ENCODE data around the gene PUM1. TPM values are rescaled to one million over a fixed set of nuclear protein-coding genes. Genes with fewer than 3 reads are reported as not detected.
"Not testable (repeated sequence)": the region's sequence is repeated elsewhere in the genome, so short reads cannot be mapped to it uniquely, and the experiment has no call there.

PUM1 gene
- total and polyA plus RNA-seq, 12 donors, result 22.6 to 167 (median 91.5) TPM

- Histone ChIP-seq H3K4me1 (replicated peaks in 1 of 2) (peaks cover 17 to 27% of the 10 kb centered on the region in 2 donors), H3K36me3 (replicated peaks in 1 of 2) (peaks cover 0 to 38% of the 10 kb centered on the region in 2 donors), H3K27ac (peak overlapping the region in 1 of 5 donors; percentile 56), H3K27me3 (no peaks in the 10 kb centered on the region), H3K9me3 (replicated peaks in 1 of 3) (no peaks in the 10 kb centered on the region), H3K4me3 (no peak overlapping the region)
- 93 to 97% (median 95%) methylated on average over 3 of the region's 3 CpGs for WGBS, 4 donors
- intact Hi-C loops (cut with DNase I), result no loop called here
- TF ChIP-seq POLR2A (IDR thresholded peaks at IDR 0.05) (no peak), CTCF (IDR thresholded peaks at IDR 0.05) (no peak)
- no peak for DNase-seq
Measured at GRCh38 chr1:30975217-30975616, 90.3 kb downstream of the PUM1 start.

GRCh38 chr1:30974536-30974935 is 91.0 kb downstream of the PUM1 start:
- intact Hi-C loops (cut with DNase I), result no loop called here
- H3K4me1 ChIP-seq (replicated peaks in 1 of 2), result peaks cover 17 to 30% of the 10 kb centered on the region in 2 donors

GRCh38 chr1:30972349-30972748 is 93.2 kb downstream of the PUM1 start:
- H3K9me3 ChIP-seq (replicated peaks in 1 of 3); intact Hi-C loops (cut with DNase I); H3K27ac ChIP-seq; H3K27me3 ChIP-seq; H3K4me3 ChIP-seq: not testable (repeated sequence)
- WGBS, 4 donors, result 63 to 76% (median 71%) methylated on average over 3 to 4 of the region's 4 CpGs
- H3K36me3 ChIP-seq (replicated peaks in 1 of 2), result peaks cover 0 to 26% of the 10 kb centered on the region in 2 donors
- peak in 1 of 7 donors; percentile 38 for DNase-seq
- peaks cover 17 to 38% of the 10 kb centered on the region in 2 donors for H3K4me1 ChIP-seq (replicated peaks in 1 of 2)

More at GRCh38 chr1:30974536-30974935, 91.0 kb downstream of the PUM1 start:
- H3K36me3 ChIP-seq (replicated peaks in 1 of 2), result peaks cover 0 to 31% of the 10 kb centered on the region in 2 donors
- no peaks in the 10 kb centered on the region for H3K9me3 ChIP-seq (replicated peaks in 1 of 3)
- H3K4me3 ChIP-seq, result no peak overlapping the region
- TF ChIP-seq CTCF (IDR thresholded peaks at IDR 0.05) (no peak), POLR2A (IDR thresholded peaks at IDR 0.05) (no peak)
- H3K27ac ChIP-seq, result peak overlapping the region in 1 of 5 donors; percentile 2
- DNase-seq, result no peak
- no peaks in the 10 kb centered on the region for H3K27me3 ChIP-seq
- 90 to 99% (median 91%) methylated on average over 4 of the region's 4 CpGs for WGBS, 4 donors

GRCh38 chr1:30971496-30971895 is 94.0 kb downstream of the PUM1 start:
- TF ChIP-seq POLR2A (IDR thresholded peaks at IDR 0.05) (no peak), CTCF (IDR thresholded peaks at IDR 0.05) (no peak)
- 76 to 82% (median 80%) methylated on average over 2 of the region's 2 CpGs for WGBS, 4 donors
- intact Hi-C loops (cut with DNase I), result no loop called here
- no peak for DNase-seq
- Histone ChIP-seq H3K27ac (no peak overlapping the region), H3K27me3 (no peaks in the 10 kb centered on the region), H3K9me3 (replicated peaks in 1 of 3) (no peaks in the 10 kb centered on the region), H3K4me1 (replicated peaks in 1 of 2) (peaks cover 17 to 38% of the 10 kb centered on the region in 2 donors), H3K4me3 (no peak overlapping the region), H3K36me3 (replicated peaks in 1 of 2) (peaks cover 0 to 34% of the 10 kb centered on the region in 2 donors)

GRCh38 chr1:30969903-30970302 is 95.6 kb downstream of the PUM1 start:
- H3K9me3 ChIP-seq (replicated peaks in 1 of 3), result no peaks in the 10 kb centered on the region
- DNase-seq, result no peak
- peaks cover 19 to 39% of the 10 kb centered on the region in 2 donors for H3K4me1 ChIP-seq (replicated peaks in 1 of 2)
- no peak overlapping the region for H3K4me3 ChIP-seq
- peaks cover 0 to 48% of the 10 kb centered on the region in 2 donors for H3K36me3 ChIP-seq (replicated peaks in 1 of 2)
- H3K27me3 ChIP-seq, result no peaks in the 10 kb centered on the region
- intact Hi-C loops (cut with DNase I), result loop anchor here in 1 of 2 donors (10.0 kb wide), 1 partner anchor 85 kb away; no protein-coding TSS in a partner anchor
- H3K27ac ChIP-seq, result no peak overlapping the region
- TF ChIP-seq POLR2A (IDR thresholded peaks at IDR 0.05), result no peak
- TF ChIP-seq CTCF (IDR thresholded peaks at IDR 0.05), result no peak

Measured in adrenal gland (tissue), 12 donors.